HG02852 (cell line): ENCODE measurements around the gene BBS10.
"Not testable (repeated sequence)": the region's sequence is repeated elsewhere in the genome, so short reads cannot be mapped to it uniquely, and the experiment has no call there.

ENCODE experiments used
- ATAC-seq: cut with Tn5 transposase; IDR thresholded peaks from one replicate; pipeline ENCODE4 v1.9.1; 2021; ENCODE audit warnings: mild to moderate bottlenecking, moderate library complexity; ENCODE audit not compliant: unreplicated experiment

BBS10 gene

DNA sequence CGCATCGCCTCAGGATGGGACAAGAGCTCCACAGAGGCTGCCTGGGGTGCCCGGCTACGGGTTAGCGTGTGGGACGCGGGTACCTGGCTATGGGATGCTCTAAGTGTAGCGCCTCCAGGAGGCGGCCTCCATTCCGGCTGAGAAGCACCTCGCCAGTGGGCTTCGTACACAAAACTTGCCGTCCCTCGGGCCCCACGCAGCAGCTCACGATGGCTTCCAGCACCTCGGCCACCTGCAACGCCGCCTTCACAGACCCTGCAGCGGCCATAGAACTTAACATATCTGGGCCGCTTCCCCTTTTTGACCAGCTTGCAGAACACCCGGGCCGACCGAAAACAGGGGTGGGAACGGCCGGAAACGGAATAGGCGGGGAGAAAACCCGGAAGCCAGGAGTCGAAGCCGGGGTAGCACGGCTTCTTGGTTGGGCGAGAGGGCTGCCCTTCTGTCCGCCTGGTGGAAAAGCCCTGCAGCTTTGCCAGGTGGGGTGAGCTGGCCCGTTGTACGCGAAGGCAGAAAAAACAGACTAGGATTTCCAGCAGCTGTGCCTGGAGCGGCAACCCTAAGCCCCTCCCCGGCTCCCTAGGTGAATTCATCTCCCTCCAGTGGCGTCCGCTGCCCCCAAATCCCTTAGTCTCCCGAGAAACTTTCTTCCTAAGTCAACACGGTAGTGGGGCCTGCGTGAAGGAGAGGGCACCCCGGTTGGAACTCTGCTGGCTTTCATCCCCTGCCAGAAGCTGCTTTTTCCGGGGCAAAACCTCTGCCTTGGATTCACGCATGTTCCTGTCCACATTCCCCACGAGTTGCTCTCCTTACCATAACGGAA, at the start of gene BBS10:
BBS10 (minus strand) TSS at position 337 of the 823 bp plus-strand sequence; CDS start at position 280, 57 bp downstream.
- ATAC-seq = peak; percentile 96

- ATAC-seq = no peak
Measured at GRCh38 chr12:76391461-76391860, 43.2 kb upstream of the BBS10 start.

DNA sequence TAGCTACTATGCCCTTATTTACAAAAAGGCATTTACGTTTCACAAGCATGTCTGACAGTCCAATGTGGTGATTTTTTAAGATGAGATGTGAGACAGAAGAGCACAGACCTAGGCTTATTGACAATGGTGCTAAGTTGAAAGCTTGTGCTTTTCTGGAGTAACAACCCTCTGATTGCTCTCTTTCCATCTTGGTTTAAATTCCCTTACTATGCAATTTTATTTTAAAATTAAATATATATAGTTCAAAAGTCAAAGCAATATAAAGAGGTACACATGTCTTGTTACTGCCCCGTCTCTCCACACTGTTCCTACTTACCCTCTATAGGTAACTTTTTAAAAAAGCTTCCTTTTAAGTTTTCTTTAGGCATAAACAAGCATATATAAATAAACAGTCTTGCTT, 39.4 kb upstream of the BBS10 start:
- ATAC-seq = no peak

DNA sequence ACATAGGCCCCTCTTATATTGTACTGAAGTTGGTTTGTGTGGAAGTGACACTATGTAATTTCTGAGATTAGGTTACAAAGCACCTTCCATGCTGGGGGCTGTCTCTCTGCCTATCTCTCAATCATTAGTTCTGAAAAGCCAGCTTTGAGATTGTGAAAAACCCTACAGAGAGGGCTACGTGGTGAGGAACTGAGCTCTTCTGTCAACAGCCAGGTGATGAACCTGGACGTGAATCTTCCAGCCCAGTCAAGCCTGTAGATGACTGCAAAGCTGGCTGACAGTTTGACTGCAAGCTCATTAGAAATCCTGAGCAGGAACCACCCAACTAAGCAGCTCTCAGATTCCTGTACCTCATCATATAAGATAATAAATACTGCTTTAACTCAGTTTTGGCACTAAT, 36.3 kb upstream of the BBS10 start:
- ATAC-seq = no peak

DNA sequence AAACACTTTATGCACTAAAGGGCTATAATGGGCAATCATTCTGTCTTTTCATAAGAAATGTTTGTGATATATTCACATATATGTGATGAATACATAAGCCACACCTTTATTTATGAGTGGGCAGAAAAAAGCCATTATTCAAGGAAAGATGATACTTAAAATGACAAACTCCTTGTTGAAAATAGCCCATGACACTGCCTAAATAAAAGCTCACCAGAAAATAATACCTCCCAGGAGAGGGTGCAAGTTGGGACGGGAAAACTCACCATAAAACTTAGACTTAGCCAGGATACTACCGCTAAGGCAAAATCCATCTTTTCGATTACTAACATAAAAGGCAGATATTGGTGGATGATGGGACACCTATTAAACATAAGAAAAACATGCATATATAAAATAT, 35.8 kb upstream of the BBS10 start:
- no peak for ATAC-seq

DNA sequence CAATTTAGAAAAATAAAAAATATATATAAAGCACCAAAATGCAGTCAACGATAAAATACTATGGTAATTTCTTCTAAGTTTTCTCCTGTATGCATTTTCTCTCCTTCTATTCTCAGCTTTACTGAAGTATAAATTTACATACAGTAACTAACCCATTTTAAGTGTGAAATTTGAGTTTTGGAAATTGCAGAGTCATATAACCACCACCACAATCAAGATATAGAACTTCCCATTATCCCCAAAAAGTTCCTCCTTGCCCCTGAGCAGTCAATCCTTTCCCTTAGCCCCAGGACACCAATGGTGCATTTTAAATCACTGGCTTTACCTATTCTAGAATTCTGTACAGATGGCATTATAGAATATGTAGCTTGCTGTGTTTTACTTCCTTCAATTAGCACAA, 31.0 kb upstream of the BBS10 start:
- no peak for ATAC-seq

GRCh38 chr12:76376876-76377275, 28.7 kb upstream of the BBS10 start:
- not testable (repeated sequence) for ATAC-seq

DNA sequence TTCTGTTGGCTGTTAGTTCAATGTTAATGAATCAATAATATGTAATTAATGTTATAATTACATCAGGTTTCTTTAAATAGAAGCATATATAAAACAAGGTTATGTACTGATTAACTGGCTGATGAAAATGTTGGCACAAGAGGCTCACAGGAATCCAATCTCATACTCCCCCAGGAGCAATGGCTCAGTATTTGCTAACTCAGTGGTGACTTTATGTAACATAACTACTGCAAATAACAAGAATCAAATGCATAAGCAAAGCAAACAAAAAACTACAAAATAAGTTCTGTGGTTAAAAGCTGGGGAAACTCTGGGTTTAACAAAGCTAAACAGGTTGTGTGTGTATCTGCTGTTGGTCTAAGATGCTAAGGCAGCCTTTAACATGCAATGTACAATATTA, 27.7 kb upstream of the BBS10 start:
- ATAC-seq = no peak

GRCh38 chr12:76375470-76375869, 27.3 kb upstream of the BBS10 start:
- ATAC-seq = no peak

- no peak for ATAC-seq
Measured at GRCh38 chr12:76374386-76375020, 26.3 kb upstream of the BBS10 start.

- ATAC-seq = no peak
Measured at GRCh38 chr12:76368230-76368629, 20.0 kb upstream of the BBS10 start.

GRCh38 chr12:76366163-76366562, 17.9 kb upstream of the BBS10 start:
- ATAC-seq = no peak

GRCh38 chr12:76364131-76364530, 15.9 kb upstream of the BBS10 start:
- not testable (repeated sequence) for ATAC-seq

- ATAC-seq = no peak
Measured at GRCh38 chr12:76360316-76360715, 12.1 kb upstream of the BBS10 start.

DNA sequence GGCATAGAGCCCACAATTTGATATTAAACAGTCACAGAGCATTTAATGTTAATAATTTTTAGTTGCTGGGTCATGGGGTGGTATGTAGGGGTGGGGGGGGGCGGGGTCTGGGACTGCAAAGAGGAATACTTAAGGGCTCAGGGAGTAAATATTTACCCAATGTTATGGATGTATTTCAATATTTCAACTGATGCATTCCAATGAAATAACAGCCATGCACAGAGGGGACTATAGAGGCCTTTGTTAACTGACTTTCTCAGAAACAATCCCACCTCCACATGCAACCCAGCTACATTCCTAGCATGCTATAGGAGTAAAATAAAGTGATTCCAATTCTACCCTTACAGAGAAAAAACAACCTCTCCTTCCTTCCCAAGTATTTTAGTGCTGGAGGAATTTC, 7.9 kb upstream of the BBS10 start:
- ATAC-seq = no peak

DNA sequence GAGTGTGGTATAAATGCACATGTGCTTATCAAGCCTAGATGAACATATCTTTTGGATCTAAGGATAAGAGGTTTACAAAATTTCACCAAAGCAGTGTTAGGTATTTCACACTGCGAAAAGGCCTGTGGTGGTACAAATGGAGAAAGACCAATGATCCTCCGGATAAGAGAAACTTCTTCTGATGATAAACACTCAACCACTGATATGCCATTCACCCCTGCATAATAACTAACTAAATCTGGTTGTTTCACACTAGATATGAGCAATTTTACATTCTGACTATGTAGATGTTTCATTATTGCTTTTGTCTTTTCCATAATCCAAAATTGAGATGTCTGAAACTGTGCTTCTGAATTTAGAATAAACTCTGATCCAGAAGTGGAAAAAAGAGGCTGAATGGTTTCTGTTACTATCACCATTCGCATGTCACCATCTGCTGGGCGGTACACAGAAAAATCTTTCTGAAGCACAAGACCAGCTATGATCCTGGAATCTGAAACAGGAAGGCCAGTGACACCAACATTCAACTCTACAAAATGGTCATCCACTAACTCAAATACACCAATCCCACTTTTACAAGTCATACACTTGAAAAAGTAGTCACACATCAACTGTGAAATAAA, 1.3 kb downstream of the BBS10 start:
- ATAC-seq = peak; percentile 27

- ATAC-seq = no peak
Measured at GRCh38 chr12:76346236-76346635, 2.0 kb downstream of the BBS10 start.

- no peak for ATAC-seq
Measured at GRCh38 chr12:76345569-76345968, 2.6 kb downstream of the BBS10 start.

GRCh38 chr12:76341436-76342030, 6.7 kb downstream of the BBS10 start:
- no peak for ATAC-seq

GRCh38 chr12:76340680-76341435, 7.4 kb downstream of the BBS10 start:
- no peak for ATAC-seq

- ATAC-seq = no peak
Measured at GRCh38 chr12:76337583-76337982, 10.6 kb downstream of the BBS10 start.
